Right lobe of liver (tissue), 4 donors: ENCODE measurements around the gene GRIA1.

Source experiments
- POLR2A ChIP-seq: fragments of 450-650 bp; IDR thresholded peaks from one replicate; pipeline ENCODE4 v1.6.1; 2017; ENCODE audit warnings: antibody characterized with exemption, mild to moderate bottlenecking
- TF ChIP-seq, protein P1 (sequence below), 4 donors: fragments of 200-600 bp in 3 of 4; fragments of 450-650 bp in 1 of 4; IDR thresholded peaks; one replicate each; pipeline versions ENCODE4 v1.5.1 to v1.8.0; 2016 to 2022; ENCODE audit warnings: antibody characterized with exemption in 4 of 4, mild to moderate bottlenecking in 2 of 4
- donor health status: DM: no; HTN: no; CAD: no.
- donor health status: DM: no; HTN: no; CAD: no.
- donor health status: DM: no; HTN: yes; CAD: no.

DNA sequence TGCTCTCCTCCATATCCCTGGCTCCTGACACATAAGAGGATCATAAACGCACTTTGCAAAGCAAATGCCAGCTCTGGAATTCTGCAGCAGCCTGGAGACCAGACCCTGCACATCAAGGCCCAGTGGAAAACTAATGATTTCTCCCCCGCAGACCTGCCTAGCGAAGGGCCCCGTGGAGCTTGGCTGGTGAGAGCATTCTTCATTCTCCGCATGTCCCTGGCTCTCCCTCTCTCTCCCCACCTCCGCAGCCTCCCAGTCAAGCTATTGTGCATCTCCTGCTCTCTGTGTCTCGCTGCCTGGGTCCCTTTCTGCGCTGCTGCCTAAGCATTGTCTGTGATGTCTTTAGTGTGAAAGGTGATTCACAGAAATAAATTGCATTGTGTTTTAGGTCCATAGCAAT is 46.7 kb downstream of the GRIA1 start:
- TF ChIP-seq, protein P1, sequence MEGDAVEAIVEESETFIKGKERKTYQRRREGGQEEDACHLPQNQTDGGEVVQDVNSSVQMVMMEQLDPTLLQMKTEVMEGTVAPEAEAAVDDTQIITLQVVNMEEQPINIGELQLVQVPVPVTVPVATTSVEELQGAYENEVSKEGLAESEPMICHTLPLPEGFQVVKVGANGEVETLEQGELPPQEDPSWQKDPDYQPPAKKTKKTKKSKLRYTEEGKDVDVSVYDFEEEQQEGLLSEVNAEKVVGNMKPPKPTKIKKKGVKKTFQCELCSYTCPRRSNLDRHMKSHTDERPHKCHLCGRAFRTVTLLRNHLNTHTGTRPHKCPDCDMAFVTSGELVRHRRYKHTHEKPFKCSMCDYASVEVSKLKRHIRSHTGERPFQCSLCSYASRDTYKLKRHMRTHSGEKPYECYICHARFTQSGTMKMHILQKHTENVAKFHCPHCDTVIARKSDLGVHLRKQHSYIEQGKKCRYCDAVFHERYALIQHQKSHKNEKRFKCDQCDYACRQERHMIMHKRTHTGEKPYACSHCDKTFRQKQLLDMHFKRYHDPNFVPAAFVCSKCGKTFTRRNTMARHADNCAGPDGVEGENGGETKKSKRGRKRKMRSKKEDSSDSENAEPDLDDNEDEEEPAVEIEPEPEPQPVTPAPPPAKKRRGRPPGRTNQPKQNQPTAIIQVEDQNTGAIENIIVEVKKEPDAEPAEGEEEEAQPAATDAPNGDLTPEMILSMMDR (IDR thresholded peaks at IDR 0.05), result no peak
- TF ChIP-seq POLR2A, result no peak
